ENCODE data around the gene DAB2.

DAB2 gene

DNA sequence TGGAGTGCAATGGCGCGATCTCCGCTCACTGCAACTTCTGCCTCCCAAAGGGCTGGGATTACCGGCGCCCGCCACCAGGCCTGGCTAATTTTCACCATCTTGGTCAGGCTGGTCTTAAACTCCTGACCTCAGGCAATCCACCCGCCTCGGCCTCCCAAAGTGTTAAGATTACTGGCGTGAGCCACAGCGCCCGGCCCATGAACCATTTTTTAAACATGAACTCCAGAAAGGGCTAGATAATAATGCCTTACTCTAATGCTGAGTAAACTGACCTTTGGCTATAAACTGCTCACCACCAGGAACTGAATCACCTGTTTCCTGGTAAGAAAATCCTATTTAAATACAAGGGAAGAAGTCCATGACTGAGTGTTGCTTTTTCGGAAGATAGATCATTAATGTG, 23.2 kb upstream of the DAB2 start:
- no peak for DNase-seq (ENCODE audit: low spot score)

DNA sequence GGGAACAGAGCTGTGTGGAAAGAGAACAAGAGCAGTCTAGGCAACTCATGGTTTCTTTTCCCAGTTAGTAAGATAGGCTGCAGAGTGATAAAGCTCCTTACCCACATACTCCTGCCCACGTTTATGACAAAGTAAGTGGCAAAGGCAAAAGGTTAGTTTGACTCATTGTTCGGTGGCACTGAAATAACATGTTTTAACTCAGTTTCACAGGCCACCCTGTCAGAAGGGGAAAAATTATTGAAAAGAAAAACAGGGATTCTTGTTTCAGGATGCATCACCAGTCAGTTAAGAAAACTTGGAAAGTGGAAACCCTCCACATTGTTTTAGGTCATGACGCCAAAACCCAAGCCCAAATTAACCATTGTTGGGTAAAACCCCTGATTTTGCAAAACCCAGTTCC, 22.3 kb upstream of the DAB2 start:
- no peak for DNase-seq (ENCODE audit: low spot score)

DNA sequence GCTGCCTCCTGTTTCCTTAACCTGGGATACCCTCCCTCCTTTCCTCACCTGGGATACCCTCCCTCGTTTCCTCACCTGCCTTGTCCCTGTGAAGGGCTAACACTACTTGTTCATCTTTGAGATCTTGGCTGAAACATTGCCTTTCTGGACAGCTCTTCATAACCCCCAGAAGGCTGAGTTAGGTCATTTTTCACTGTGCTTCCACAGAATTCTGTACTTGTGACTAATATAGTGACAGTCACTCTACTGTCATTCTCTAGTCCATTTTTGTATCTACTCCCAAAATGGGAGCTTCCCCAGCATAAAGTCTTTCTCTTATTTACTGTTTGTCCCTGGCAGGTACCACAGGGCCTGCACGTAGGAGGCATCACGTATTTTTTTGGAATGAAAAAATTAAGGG, 21.5 kb upstream of the DAB2 start:
- no peak for DNase-seq (ENCODE audit: low spot score)

DNA sequence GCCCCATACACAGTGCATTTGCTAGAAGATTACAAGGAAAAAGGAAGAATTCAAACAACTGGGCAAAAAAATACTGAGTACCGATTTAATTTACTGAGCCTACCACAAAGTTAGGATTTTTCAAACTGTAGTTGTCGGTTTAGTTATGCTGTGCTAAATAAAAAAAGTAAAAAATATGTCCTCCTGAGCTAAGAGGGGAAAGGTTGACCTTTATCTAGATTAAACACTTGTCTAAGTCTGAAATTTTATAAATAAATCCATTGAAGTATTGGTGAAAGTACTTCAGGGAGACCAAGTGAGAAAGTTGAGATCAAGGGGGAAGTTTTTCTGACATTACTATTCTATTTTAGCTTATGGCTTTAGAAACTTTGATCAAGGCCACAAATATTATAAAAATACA, 19.1 kb upstream of the DAB2 start:
- DNase-seq (ENCODE audit: low spot score): no peak

DNA sequence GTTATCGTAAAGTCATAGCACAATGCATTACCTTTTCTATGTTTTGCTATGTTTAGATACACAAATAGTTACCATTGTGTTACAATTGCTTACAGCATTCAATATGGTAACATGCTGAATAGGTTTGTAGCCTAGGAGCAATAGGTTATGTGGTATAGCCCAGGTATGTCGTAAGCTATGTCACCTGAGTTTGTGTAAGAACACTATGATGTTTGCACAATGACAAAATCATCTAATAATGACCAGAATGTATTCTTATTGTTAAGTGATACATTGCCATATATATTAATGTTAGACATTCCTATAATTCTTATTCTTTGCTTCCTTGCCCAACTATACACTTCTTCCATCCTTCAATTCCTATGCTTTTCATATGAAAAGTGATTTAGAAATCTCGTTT, 18.2 kb upstream of the DAB2 start:
- DNase-seq (ENCODE audit: low spot score): no peak

DNA sequence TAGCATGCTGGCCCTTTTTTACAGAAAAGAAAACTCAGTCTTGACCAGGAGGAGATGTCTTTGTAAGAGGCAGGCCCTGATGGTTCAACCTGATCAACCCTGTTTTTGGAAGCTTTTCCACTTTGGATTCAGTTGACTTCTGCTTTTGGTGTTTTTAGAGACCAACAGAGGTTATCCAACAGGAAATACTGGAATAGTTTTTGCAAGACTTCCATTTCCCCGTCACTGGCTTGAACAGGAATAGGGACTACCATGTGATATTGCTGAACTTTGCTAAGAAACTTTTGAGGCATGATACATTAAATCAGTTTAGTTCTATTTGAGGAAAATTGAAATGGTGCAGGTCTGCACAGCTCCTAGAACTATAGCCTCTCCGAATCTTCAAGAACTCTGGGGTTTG, 17.1 kb upstream of the DAB2 start:
- no peak for DNase-seq (ENCODE audit: low spot score)

DNA sequence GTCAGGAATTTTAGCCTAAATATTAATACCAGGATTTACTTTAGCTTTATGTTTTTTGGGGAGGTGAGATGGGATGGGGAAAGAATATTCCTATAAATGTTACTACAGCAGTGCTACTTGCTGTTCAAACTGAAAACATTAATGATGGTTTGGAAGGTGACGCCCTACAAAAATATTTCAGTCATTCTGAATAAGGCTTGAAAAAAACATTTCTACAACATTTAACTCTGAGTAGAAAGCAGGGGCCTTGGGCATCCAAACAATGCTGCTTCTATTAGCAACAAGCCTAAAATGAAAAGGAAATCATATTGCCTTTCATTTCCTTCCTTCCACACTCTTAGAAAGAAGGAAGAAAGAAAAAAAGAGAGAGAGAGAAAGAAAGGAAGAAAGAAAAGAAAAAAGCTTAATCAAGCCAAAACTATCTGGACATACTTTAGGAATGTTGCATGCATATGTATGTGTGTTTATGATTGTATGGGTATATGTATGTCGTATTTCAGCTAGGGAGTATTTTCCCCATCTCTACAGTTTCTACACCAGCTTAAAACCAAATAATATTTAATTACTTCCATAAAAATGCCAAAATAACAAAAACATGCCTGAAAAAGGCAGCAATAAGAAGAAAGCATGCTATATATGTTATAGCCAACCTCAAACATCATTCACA, 16.3 kb upstream of the DAB2 start:
- no peak for DNase-seq (ENCODE audit: low spot score)

DNA sequence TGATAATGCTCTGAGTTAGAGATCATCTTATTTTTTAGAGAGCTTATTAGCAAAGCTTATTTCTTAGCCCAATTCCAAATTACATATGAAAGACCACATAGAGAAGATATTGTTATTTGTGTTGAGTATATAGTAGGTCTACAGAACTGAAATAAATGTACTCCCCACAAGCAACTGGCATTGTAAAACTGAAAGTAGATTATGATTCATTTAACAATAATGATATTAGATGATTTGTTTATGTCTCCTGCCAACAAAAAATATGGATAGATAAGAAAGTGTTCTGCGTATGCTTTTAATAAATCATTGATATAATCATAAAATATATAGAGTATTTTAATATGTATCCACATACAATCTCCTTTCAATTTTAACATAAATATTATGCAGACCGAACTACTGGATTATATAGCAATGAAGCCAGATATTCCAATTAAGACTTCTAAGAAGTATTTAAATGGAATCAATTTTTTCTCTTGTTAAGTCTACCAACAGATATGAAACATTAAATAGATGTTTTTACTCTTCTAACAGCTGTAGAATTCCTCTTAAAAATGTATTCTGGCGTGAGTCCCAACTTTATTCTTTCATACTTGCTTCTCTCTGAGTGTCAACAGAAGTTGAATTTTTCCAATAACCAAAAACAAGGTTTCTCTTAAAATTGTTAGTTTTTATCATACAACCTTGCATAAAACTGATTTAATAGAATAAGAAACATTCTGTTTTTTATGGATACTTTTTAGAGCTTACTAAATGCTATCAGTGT, 15.6 kb upstream of the DAB2 start:
- no peak for DNase-seq (ENCODE audit: low spot score)

DNA sequence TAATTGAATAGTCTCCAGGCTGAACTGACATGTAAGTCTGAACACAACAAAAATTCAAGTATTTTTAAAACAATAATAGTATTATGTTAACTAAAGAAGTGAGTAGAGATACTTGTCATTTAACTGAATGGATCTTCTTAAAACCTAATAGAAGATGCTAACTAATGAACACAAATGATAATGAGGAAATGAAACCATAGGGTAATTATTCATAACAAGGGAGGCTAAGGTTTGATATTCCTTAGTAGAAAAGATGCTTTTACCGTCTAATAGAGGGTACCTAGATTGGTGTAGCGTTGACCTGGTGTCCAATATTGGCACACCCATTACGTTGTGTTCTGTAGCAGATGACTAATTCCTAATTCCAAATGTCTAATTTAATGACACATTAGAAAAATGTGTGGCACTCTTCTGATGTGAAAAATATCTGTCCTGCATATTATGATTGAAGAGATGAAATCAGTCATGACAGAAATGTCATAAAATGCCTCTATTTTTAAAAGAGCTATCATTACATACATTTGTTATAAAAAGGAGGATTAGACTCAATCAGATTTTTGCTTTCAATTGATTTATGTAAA, 14.9 kb upstream of the DAB2 start:
- DNase-seq (ENCODE audit: low spot score): no peak

DNA sequence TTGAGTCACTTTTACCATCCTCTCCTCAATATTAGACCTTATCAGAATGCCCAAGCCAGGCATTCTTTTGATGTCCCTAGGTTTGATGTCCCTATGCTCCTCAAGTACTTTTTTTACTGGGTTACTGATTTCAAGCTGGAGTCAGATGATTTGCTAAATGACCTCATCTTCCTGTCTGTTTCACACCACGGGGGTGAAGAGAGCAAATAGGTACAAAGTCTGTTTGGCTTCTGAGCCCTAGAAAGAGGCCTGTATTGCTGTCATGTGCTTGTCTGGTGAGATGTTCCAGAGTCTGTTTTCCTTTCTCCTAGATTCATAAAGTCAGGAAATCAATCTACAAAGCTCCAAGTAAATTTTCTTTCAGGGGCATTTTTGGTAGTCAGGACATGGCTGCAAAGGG, 12.7 kb upstream of the DAB2 start:
- DNase-seq (ENCODE audit: low spot score): no peak

DNA sequence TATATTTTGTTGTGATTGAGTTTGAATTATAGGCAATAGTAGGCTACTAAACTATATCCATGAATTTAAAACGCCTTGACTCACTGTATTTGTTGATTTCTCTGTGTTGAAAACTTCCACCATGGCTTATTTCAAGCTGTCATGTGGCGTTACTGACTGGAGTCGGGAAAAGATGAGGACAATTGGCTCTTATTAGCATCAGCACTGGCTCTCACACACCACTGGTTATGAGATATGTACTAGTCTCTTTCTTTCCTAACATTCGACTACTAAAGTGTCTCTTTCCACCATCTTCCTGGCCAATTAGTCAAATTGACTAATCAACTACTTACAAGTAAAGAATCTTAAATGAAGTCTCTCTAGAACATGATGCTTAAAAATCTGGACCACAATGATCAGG, 9.1 kb upstream of the DAB2 start:
- no peak for DNase-seq (ENCODE audit: low spot score)

DNA sequence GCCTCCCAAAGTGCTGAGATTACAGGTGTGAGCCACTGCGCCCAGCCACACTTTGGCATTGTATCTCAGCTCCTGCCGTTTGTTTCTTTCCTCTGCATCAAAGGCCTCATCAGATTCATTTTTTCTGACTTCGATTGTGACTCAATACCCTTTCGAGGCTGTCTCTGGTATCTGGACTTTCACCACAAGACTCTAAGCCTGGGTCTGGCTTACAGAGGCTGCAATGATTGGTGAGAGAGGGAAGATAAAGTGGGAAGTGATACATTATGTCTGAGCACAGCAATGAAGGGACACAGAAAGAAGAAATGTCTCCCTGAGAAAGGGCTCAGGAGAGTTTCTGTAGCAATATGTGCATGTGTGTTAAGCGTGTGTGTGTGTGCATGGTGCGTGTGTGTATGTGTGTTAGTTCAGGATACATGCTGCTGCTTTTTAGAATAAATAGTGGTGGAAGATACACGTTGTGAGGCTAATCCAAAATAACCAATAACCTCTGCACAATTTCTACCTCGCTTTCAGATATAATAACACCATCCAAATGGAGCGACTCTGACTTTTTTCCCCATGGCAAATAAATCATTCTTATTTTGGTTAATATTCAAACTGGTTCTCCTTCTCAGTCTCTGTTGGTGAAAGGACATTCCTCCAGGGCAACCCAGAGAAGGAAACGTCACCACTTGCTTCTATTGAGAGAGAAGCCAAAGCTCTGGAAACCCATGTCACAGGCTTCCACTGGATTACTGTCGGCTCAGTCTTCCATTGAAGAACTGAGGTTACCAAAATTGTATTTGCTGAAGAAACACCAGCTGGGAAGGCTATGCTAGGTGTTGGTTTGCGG, 8.1 kb upstream of the DAB2 start:
- no peak for DNase-seq (ENCODE audit: low spot score)

DNA sequence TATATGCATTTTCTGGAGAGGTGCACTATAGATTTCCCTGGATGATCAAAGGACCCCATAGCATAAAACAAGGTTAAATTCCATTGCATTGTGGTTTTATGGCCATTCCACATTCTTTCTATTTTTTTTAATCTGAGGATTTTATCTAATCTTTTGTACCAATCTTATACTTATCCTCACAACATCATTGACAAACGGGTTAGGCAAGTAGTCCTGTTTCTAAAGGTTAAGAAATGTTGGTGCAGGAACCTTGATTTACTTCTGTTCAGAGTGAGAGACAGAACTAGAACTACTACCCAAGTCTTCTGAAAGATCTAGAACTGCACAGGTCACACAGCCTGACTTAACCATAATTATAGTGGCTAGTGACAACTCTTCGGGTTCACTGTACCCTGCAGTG, 5.7 kb upstream of the DAB2 start:
- no peak for DNase-seq (ENCODE audit: low spot score)

DNA sequence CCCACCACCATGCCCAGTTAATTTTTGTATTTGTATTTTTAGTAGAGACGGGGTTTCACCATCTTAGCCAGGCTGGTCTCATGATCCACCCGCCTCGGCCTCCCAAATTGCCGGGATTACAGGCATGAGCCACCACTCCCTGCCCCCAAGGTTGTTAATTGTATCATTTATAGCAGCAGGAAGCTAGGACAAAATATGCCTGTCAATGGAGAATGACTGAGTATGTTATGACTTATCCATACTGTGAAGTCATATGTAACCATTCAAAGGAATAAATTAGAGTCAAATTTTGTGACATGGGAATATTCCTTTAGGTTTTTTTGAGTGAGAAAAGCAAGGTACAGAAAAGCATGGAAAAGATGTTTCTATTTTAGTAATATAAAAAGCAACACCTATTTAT, 3.9 kb upstream of the DAB2 start:
- DNase-seq (ENCODE audit: low spot score): no peak

DNA sequence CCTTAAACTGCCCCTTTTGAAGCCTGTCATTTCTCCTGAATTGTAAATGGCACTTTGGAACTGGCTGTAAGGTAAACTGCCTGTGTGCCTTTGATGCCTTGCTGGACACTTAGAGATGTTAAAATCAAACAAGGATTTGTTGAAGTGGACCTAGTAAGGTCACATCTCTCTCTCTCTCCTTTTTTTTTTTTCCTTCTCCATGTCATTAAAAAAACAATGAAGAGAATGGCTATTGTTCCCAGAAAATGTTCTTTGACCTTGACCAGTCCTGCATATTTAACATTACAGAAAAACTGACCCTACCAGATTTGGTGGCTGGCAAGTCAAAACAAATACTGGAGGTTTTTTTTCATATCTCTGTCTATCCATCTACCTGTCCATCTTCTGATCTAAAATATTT, 2.9 kb upstream of the DAB2 start:
- no peak for DNase-seq (ENCODE audit: low spot score)

DNA sequence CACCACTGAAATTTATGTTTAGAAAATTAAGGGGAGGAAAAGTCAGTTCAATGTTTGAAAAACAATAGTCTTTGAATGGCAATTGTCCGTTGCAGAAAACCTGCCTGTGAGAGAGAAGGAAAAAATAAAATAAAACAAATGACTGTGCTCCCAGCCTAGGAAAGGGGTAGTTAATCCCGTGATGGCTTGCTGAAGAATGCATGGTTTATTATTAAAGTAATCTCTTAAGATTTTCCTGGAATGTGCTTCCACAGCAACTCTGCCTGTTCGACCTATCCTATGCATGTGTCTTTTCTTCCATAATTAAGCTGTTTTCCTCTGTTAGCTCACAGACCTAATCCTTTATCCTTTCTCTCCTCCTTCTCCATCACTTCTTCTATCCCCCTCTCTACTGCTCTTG, 2.4 kb upstream of the DAB2 start:
- DNase-seq (ENCODE audit: low spot score): no peak

DNA sequence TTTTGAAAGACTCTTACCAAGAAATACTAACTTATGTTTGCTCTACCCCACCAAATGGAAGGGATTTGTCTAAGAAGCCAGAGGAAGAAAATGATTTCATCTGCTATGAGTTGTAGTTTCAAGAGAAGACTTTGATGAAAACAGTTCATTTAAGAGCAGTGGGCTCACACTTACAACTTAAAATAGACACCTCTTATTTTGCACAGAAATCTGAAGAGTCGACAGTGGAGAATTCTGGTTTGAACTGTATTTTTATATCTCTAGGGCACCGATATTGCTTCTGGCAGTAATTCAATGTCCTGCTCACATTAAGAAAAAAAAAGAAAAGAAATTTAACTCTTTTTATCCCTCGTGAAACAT, 1.9 kb upstream of the DAB2 start:
- DNase-seq (ENCODE audit: low spot score): no peak

DNA sequence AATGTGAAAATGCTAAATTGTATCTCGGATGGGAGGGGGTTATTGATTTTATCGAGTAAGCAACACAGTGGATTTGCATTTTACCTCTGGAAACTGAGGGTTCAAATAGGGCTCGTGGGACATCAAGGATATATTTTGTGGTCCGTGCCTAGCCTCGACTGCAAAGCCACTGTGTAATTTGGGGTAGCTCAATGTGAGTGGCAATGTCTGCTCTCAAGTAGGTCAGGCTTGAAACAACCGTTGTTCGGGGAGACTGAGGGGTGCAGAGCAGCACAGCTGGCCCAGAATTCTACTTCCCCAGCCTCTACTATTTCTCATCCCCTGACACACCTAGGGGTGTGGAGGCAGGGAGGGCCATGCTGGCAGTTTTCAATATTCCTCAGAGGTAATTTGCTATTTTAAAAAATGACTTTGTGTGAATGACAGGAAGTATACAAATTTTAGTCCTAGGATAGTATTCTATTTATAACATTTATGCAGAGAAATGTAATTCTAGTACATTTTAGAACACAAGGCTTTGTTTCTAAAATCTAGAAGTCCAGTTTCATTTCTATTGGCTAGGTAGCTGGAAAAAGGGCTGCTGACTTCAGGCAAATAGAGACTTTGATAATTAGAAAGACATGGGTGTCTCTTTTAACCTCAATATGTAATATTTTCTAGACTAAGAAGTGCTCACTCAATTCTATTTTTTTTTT, 1.4 kb upstream of the DAB2 start:
- DNase-seq (ENCODE audit: low spot score): no peak

DNA sequence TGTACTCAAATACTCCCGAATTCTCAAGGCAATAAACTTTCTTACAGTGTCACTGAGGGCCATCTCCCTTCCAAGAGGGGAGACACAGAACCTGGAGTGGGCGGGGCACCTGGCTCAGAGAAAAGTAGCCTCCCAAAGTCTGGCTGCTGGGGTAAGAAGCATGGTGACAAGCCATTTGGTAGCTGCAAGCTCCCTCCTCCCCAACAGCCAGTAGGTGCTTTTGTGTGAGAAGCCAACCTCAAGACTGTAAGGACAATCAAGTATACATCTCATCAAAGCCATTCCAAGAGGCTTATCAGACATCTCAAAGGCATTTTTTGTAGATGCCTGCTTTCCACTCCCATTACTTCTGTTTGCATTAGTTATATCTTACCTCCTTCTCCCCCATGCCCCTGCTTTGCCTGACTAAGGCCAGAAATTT, 1.4 kb downstream of the DAB2 start:
- no peak for DNase-seq (ENCODE audit: low spot score)

DNA sequence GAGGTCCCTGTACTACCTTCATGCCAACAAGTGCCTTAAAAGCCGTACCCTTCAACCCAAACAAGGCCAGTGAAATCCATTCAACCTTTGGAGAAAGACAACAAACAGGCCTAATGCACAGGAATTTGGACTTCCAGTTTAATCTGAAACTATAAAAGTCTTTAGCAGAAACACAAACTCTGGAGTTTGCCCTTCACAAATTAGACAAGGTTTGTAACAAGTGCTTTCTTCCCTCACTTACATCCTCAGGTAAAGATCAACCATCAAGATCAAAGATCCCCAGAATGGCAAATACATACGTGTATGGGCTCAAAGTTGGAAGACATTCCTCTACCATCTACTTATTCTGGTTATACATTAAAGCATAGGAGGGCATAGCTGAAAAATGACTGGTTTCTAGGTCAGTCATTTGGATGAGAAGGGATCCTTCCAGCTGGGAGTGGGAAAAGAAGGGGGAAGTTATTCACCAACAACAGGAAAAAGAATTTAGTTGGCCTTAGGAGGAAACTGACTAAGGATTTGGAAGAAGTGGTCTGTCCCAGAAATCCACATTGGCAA, 2.0 kb downstream of the DAB2 start:
- DNase-seq (ENCODE audit: low spot score): no peak

DNA sequence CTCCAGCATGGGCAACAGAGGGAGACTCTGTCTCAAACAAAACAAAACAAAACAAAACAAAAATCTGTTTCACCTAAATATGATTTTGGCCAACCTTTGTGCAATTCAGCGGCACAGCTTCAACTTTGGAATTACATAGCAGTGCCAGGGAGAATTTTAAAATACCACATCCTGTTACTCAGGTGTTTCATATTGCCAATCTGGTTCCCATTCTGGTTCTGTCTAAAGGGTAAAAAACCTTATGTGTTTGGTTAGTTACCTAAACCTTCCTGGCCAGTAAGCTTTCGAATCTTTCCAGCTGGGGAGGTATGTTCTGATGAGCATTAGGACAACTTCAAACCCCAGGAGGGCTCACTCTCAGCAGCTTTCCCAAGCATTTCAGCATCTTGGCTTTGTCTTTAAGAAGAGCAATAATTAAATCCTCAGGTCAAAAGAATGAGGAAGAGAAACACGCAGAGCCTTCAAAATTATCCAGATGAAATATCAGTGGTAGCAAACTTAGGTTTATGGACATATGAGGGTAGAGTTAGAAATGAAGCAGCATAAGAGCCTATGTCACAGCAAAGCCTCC, 2.7 kb downstream of the DAB2 start:
- no peak for DNase-seq (ENCODE audit: low spot score)
